Measurements from ENCODE around the gene CRY2.
A peak's percentile ranks its signal among the peaks of the same experiment; 100 is the strongest.

Gene CRY2

GRCh38 chr11:45870706-45871105, 23.4 kb downstream of the CRY2 start:
- ATAC-seq, result no peak
- TF ChIP-seq POU6F1 (CRISPR knock-in tag; IDR thresholded peaks at IDR 0.05; ENCODE audit: borderline replicate concordance, low read depth) (no peak), ZNF565 (CRISPR knock-in tag; conservative IDR thresholded peaks at IDR 0.05; ENCODE audit: low read depth) (no peak), TOX (CRISPR knock-in tag; IDR thresholded peaks at IDR 0.05; ENCODE audit: borderline replicate concordance) (no peak), RARB (CRISPR knock-in tag; IDR thresholded peaks at IDR 0.05) (no peak), TSHZ2 (CRISPR knock-in tag; IDR thresholded peaks at IDR 0.05) (no peak), GLIS3 (CRISPR knock-in tag; IDR thresholded peaks at IDR 0.05) (no peak), OSR1 (CRISPR knock-in tag; IDR thresholded peaks at IDR 0.05) (no peak), ZC3H10 (CRISPR knock-in tag; IDR thresholded peaks at IDR 0.05) (no peak), ZNF70 (CRISPR knock-in tag; IDR thresholded peaks at IDR 0.05) (no peak), ISL1 (CRISPR knock-in tag; IDR thresholded peaks at IDR 0.05) (no peak)

- TF ChIP-seq ZC3H10 (CRISPR knock-in tag; IDR thresholded peaks at IDR 0.05) (no peak), CREB5 (CRISPR knock-in tag; IDR thresholded peaks at IDR 0.05; ENCODE audit: low read depth) (no peak), POU6F1 (CRISPR knock-in tag; IDR thresholded peaks at IDR 0.05; ENCODE audit: borderline replicate concordance, low read depth) (no peak), ZNF565 (CRISPR knock-in tag; conservative IDR thresholded peaks at IDR 0.05; ENCODE audit: low read depth) (no peak)
- ATAC-seq, result no peak
These were observed 24.4 kb downstream of the CRY2 start for GRCh38 chr11:45871638-45872037.

GRCh38 chr11:45872651-45873356, 25.5 kb downstream of the CRY2 start:
- peak; percentile 99 for ATAC-seq
- no peak for TF ChIP-seq CSRNP3 (CRISPR knock-in tag; IDR thresholded peaks at IDR 0.05)
- no peak for TF ChIP-seq PATZ1 (CRISPR knock-in tag; IDR thresholded peaks at IDR 0.05; ENCODE audit: borderline replicate concordance)
- TF ChIP-seq ARNTL (CRISPR knock-in tag; IDR thresholded peaks at IDR 0.05; ENCODE audit: borderline replicate concordance, low read depth), result no peak
- no peak for TF ChIP-seq ISL1 (CRISPR knock-in tag; IDR thresholded peaks at IDR 0.05)
- no peak for TF ChIP-seq ESRRG (CRISPR knock-in tag; IDR thresholded peaks at IDR 0.05)
- no peak for TF ChIP-seq POU6F1 (CRISPR knock-in tag; IDR thresholded peaks at IDR 0.05; ENCODE audit: borderline replicate concordance, low read depth)
- peak; percentile 41; the same call in 1 of the 2 replicates for TF ChIP-seq ZFP3 (CRISPR knock-in tag; IDR thresholded peaks at IDR 0.05)
- TF ChIP-seq OSR1 (CRISPR knock-in tag; IDR thresholded peaks at IDR 0.05), result no peak
- no peak for TF ChIP-seq CREB5 (CRISPR knock-in tag; IDR thresholded peaks at IDR 0.05; ENCODE audit: low read depth)
- peak; percentile 48; the same call in 1 of the 2 replicates for TF ChIP-seq TCF4 (CRISPR knock-in tag; IDR thresholded peaks at IDR 0.05; ENCODE audit: borderline replicate concordance)
- no peak for TF ChIP-seq BACH2 (CRISPR knock-in tag; IDR thresholded peaks at IDR 0.05; ENCODE audit: borderline replicate concordance)
- TF ChIP-seq ZNF565 (CRISPR knock-in tag; conservative IDR thresholded peaks at IDR 0.05; ENCODE audit: low read depth), result no peak
- no peak for TF ChIP-seq ZC3H10 (CRISPR knock-in tag; IDR thresholded peaks at IDR 0.05)
- TF ChIP-seq RARB (CRISPR knock-in tag; IDR thresholded peaks at IDR 0.05), result no peak
- no peak for TF ChIP-seq GLIS3 (CRISPR knock-in tag; IDR thresholded peaks at IDR 0.05)
- no peak for TF ChIP-seq ZNF8 (CRISPR knock-in tag; IDR thresholded peaks at IDR 0.05)

Measured in SK-N-SH treated with all-trans-retinoic acid at 6 μM for 48 hours (cell line).